HG03460 (cell line): ENCODE data around the gene STPG4.
"Not testable (repeated sequence)": the region's sequence is repeated elsewhere in the genome, so short reads cannot be mapped to it uniquely, and the experiment has no call there.

ENCODE experiments used
- ATAC-seq: cut with Tn5 transposase; IDR thresholded peaks from one replicate; pipeline ENCODE4 v1.9.1; 2021; ENCODE audit not compliant: unreplicated experiment

STPG4 gene

GRCh38 chr2:47173986-47174732 is 19.1 kb upstream of the STPG4 start:
- ATAC-seq = no peak

- ATAC-seq = no peak
Observed at GRCh38 chr2:47172922-47173695, 18.0 kb upstream of the STPG4 start.

- ATAC-seq = no peak
Observed at GRCh38 chr2:47172156-47172921, 17.2 kb upstream of the STPG4 start.

GRCh38 chr2:47169784-47170183 is 14.7 kb upstream of the STPG4 start:
- ATAC-seq = no peak

GRCh38 chr2:47168895-47169294 is 13.8 kb upstream of the STPG4 start:
- ATAC-seq = not testable (repeated sequence)

GRCh38 chr2:47167149-47167548 is 12.0 kb upstream of the STPG4 start:
- ATAC-seq = no peak

GRCh38 chr2:47165001-47165555 is 10.0 kb upstream of the STPG4 start:
- no peak for ATAC-seq

- ATAC-seq = no peak
Observed at GRCh38 chr2:47162780-47163179, 7.7 kb upstream of the STPG4 start.

- ATAC-seq = no peak
Observed at GRCh38 chr2:47161475-47161874, 6.4 kb upstream of the STPG4 start.

GRCh38 chr2:47160660-47161059 is 5.6 kb upstream of the STPG4 start:
- no peak for ATAC-seq

- no peak for ATAC-seq
Observed at GRCh38 chr2:47160211-47160610, 5.1 kb upstream of the STPG4 start.

- ATAC-seq = no peak
Observed at GRCh38 chr2:47159627-47160026, 4.5 kb upstream of the STPG4 start.

- ATAC-seq = no peak
Observed at GRCh38 chr2:47158576-47158975, 3.5 kb upstream of the STPG4 start.

GRCh38 chr2:47152803-47153202 is 2.3 kb downstream of the STPG4 start:
- no peak for ATAC-seq

- no peak for ATAC-seq
Observed at GRCh38 chr2:47150175-47150574, 4.9 kb downstream of the STPG4 start.

- ATAC-seq = no peak
Observed at GRCh38 chr2:47147021-47147420, 8.1 kb downstream of the STPG4 start.

GRCh38 chr2:47145466-47145865 is 9.6 kb downstream of the STPG4 start:
- ATAC-seq = no peak

- no peak for ATAC-seq
Observed at GRCh38 chr2:47141520-47141919, 13.6 kb downstream of the STPG4 start.

GRCh38 chr2:47134386-47135090 is 20.6 kb downstream of the STPG4 start:
- no peak for ATAC-seq

- ATAC-seq = no peak
Observed at GRCh38 chr2:47133046-47133445, 22.1 kb downstream of the STPG4 start.

GRCh38 chr2:47129191-47129706 is 25.9 kb downstream of the STPG4 start:
- no peak for ATAC-seq
